SU-DHL-6 (cell line): ENCODE results near the gene UNC13C.

Source experiments
- EZH2phosphoT487 ChIP-seq: fragments of 200-600 bp; sonication (generic), shearing (Covaris generic); conservative IDR thresholded peaks from 2 replicates; pipeline ENCODE4 v1.6.1; 2018; ENCODE audit warnings: mild to moderate bottlenecking, antibody characterized with exemption, low read length, moderate library complexity, mixed read lengths
- TF ChIP-seq, protein P1 (sequence below): fragments of 200-600 bp; sonication (generic); IDR thresholded peaks from one replicate; pipeline ENCODE4 v1.5.1; 2017; ENCODE audit warnings: antibody characterized with exemption, mild to moderate bottlenecking, low read length, moderate library complexity; ENCODE audit not compliant: insufficient read depth, poor library complexity, severe bottlenecking

DNA sequence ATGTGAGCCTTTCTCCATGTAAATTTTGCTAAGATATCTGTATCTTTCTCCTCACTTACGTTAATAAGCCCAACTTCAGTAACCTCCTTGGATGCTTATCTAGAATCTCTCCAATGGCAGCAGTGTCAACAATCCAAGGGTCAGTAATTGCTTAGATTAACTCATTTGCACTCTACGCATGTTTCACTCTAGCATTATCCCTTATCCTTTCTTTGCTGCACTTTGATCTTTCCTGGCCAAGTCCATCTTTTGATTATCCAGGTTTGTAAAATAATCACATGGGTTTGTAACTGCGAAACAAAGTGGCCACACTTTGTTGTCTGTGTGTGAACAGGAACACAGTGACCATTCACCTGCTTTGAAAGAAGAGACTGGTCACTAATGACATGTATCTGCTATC, 640.9 kb downstream of the UNC13C start:
- TF ChIP-seq, protein P1, sequence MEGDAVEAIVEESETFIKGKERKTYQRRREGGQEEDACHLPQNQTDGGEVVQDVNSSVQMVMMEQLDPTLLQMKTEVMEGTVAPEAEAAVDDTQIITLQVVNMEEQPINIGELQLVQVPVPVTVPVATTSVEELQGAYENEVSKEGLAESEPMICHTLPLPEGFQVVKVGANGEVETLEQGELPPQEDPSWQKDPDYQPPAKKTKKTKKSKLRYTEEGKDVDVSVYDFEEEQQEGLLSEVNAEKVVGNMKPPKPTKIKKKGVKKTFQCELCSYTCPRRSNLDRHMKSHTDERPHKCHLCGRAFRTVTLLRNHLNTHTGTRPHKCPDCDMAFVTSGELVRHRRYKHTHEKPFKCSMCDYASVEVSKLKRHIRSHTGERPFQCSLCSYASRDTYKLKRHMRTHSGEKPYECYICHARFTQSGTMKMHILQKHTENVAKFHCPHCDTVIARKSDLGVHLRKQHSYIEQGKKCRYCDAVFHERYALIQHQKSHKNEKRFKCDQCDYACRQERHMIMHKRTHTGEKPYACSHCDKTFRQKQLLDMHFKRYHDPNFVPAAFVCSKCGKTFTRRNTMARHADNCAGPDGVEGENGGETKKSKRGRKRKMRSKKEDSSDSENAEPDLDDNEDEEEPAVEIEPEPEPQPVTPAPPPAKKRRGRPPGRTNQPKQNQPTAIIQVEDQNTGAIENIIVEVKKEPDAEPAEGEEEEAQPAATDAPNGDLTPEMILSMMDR, result no peak
- TF ChIP-seq EZH2phosphoT487, result no peak
